GM12872 (cell line): ENCODE data around the gene TMEM209.

Experiments used
- CTCF ChIP-seq: IDR thresholded peaks from 3 replicates; pipeline ENCODE4 v1.5.1; 2011; ENCODE audit warnings: low read depth, mild to moderate bottlenecking, low read length, moderate library complexity; ENCODE audit not compliant: insufficient read depth

Gene TMEM209

GRCh38 chr7:130228840-130229502, 23.8 kb upstream of the TMEM209 start:
- no peak for TF ChIP-seq CTCF

GRCh38 chr7:130227883-130228575, 22.8 kb upstream of the TMEM209 start:
- no peak for TF ChIP-seq CTCF

GRCh38 chr7:130226333-130226732, 21.1 kb upstream of the TMEM209 start:
- no peak for TF ChIP-seq CTCF

DNA sequence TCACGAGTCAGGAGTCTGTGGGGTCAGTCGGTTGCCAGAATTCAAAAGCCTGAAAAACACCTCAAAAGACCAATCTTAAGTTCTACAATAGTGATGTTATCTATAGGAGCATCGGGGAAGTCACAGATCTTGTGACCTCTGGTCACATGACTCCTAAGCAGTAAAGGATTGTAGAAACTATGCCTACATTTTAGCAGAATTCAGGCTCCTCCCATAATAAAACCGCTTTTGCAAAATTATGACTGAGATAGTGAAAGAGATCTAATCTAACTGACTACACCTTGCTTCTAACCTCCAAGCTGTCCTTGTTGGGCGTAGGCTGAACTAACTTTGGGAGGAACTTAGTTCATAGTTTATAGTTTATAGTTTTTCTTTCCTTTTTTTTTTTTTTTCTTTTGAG, 19.0 kb upstream of the TMEM209 start:
- no peak for TF ChIP-seq CTCF

- no peak for TF ChIP-seq CTCF
These were observed 18.4 kb upstream of the TMEM209 start for GRCh38 chr7:130223646-130224045.

GRCh38 chr7:130221746-130222145, 16.5 kb upstream of the TMEM209 start:
- TF ChIP-seq CTCF: no peak

GRCh38 chr7:130219871-130220270, 14.7 kb upstream of the TMEM209 start:
- no peak for TF ChIP-seq CTCF
